Neural progenitor cell (in vitro differentiated cells): Measurements from ENCODE around the gene RRM1.

ENCODE experiments used
- EZH2 ChIP-seq: fragments of 200-600 bp; sonication (generic); IDR thresholded peaks from 2 replicates; pipeline ENCODE4 v1.6.1; 2017; ENCODE audit warnings: antibody characterized with exemption, mild to moderate bottlenecking, moderate library complexity
- EZH2phosphoT487 ChIP-seq: fragments of 200-600 bp; sonication (generic); IDR thresholded peaks from 2 replicates; pipeline ENCODE4 v1.6.1; 2017; ENCODE audit warnings: antibody characterized with exemption
- TF ChIP-seq, protein P1 (sequence below): fragments of 200-600 bp; sonication (generic); IDR thresholded peaks from 2 replicates; pipeline ENCODE4 v1.5.1; 2017; ENCODE audit warnings: antibody characterized with exemption, mild to moderate bottlenecking

DNA sequence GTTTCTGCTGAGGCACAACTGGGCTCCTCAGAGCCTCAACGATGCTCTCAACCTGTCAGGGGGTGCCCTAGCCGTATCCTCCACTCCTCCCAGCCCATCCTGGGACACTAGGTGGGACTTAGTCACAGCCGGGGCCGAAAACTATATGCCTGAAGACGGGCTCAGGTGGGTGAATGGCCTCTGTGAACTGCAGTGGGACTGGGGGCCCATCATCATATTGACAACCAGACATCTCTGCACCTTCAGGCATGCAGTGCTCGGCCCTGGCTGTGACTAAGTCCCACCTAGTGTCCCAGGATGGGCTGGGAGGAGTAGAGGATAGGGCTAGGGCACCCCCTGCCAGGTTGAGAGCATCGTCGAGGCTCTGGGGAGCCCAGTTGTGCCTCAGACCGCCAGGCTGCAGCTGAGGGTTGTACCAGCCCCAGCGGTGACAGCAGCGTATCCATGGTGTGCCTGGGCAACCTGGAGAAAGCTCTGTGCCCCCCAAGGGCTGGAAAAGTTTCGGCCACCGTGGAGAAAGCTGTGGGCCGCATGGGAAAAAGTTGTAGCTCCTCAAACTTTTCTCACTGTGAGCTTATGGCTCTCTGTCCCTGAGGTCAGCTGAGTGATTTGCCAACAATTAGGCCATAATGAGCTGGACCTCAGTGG is 88.9 kb downstream of the RRM1 start:
- TF ChIP-seq EZH2 (no peak), EZH2phosphoT487 (no peak)
- TF ChIP-seq, protein P1, sequence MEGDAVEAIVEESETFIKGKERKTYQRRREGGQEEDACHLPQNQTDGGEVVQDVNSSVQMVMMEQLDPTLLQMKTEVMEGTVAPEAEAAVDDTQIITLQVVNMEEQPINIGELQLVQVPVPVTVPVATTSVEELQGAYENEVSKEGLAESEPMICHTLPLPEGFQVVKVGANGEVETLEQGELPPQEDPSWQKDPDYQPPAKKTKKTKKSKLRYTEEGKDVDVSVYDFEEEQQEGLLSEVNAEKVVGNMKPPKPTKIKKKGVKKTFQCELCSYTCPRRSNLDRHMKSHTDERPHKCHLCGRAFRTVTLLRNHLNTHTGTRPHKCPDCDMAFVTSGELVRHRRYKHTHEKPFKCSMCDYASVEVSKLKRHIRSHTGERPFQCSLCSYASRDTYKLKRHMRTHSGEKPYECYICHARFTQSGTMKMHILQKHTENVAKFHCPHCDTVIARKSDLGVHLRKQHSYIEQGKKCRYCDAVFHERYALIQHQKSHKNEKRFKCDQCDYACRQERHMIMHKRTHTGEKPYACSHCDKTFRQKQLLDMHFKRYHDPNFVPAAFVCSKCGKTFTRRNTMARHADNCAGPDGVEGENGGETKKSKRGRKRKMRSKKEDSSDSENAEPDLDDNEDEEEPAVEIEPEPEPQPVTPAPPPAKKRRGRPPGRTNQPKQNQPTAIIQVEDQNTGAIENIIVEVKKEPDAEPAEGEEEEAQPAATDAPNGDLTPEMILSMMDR: no peak
